GM12878 (cell line): Measurements from ENCODE around the gene VMP1. TPM values are rescaled to one million over a fixed set of nuclear protein-coding genes. Genes with fewer than 3 reads are reported as not detected.

Experiments used
- ETV6 ChIP-seq, 2 experiments: fragments of 450-650 bp in 1 of 2; IDR thresholded peaks in 1 of 2; conservative IDR thresholded peaks in 1 of 2; 2 replicates each; pipeline ENCODE4 v1.6.1; 2014; ENCODE audit warnings: antibody characterized with exemption in 1 of 2, borderline replicate concordance in 1 of 2, low read depth in 1 of 2, mild to moderate bottlenecking in 1 of 2, moderate library complexity in 1 of 2
- FOS ChIP-seq: IDR thresholded peaks from 3 replicates; pipeline ENCODE4 v1.6.1; 2011; ENCODE audit warnings: borderline replicate concordance; ENCODE audit not compliant: insufficient read length; ENCODE audit errors: extremely low read depth
- FOXK2 ChIP-seq: fragments of 450-650 bp; IDR thresholded peaks from 2 replicates; pipeline ENCODE4 v1.6.1; 2017; ENCODE audit warnings: mild to moderate bottlenecking, moderate library complexity
- HDGF ChIP-seq: fragments of 450-650 bp; IDR thresholded peaks from 2 replicates; pipeline ENCODE4 v1.6.1; 2016; ENCODE audit warnings: antibody characterized with exemption
- IKZF1 ChIP-seq: fragments of 450-650 bp; conservative IDR thresholded peaks from 2 replicates; pipeline ENCODE4 v1.6.1; 2017; ENCODE audit warnings: antibody characterized with exemption, mild to moderate bottlenecking
- PBX3 ChIP-seq: IDR thresholded peaks from 2 replicates; pipeline ENCODE4 v1.6.1; 2011; ENCODE audit warnings: mild to moderate bottlenecking, low read depth, low read length, moderate library complexity; ENCODE audit not compliant: insufficient replicate concordance
- RB1 ChIP-seq: fragments of 450-650 bp; formaldehyde crosslinking; IDR thresholded peaks from 2 replicates; pipeline ENCODE4 v1.6.1; 2017; ENCODE audit warnings: mild to moderate bottlenecking, borderline replicate concordance
- RFX5 ChIP-seq: IDR thresholded peaks from 2 replicates; pipeline ENCODE4 v1.6.1; 2011; ENCODE audit warnings: low read depth, low read length, improper control_type of control experiment
- SMAD5 ChIP-seq: IDR thresholded peaks from 2 replicates; pipeline ENCODE4 v1.6.1; 2016; ENCODE audit warnings: antibody characterized with exemption, low read depth
- TARDBP ChIP-seq: IDR thresholded peaks from 2 replicates; pipeline ENCODE4 v1.6.1; 2016; ENCODE audit warnings: borderline replicate concordance
- polyA plus RNA-seq, 11 experiments: library from polyadenylated mRNA; depleted of rRNA in 4 of 11; unstranded in 6 of 11; stranded (reverse) in 5 of 11; fragments of >200 nt; fragmentation: Nextera tagmentation in 4 of 11; fragmentation: Illumina TruSeq in 1 of 11; extraction: Ambion mirVana in 4 of 11; extraction: Trizol in 1 of 11; gene quantifications; 1 replicate in 1 of 11; 2 replicates in 10 of 11; pipeline versions ENCODE4 v1.2.1 to v1.2.3, GENCODE V29; 2011 to 2016; ENCODE audit warnings: inconsistent platforms in 2 of 11, missing spikeins in 2 of 11, low read depth in 1 of 11
- total RNA-seq, 4 experiments: library from RNA; depleted of rRNA in 3 of 4; stranded (reverse); fragments of >200 nt in 3 of 4; fragmentation: Illumina TruSeq in 1 of 4; extraction: Trizol in 1 of 4; gene quantifications; 2 replicates each; pipeline versions ENCODE4 v1.2.1 to v1.2.3, GENCODE V29; 2013 to 2021
- TF ChIP-seq, protein P1 (sequence below): fragments of 450-650 bp; IDR thresholded peaks from 2 replicates; pipeline ENCODE4 v1.6.1; 2016; ENCODE audit warnings: mild to moderate bottlenecking

Gene VMP1
- total and polyA plus RNA-seq, 10 of the 15 experiments (the other 5 are each of a cell fraction or from before 2014, with no cell fraction given): 88.4 to 199 (median 132) TPM

- TF ChIP-seq SMAD5 (no peak), RB1 (0 out of 2 replicates have a peak, but pooled peaks have one; percentile 27), FOS (no peak), TARDBP (no peak), HDGF (0 out of 2 replicates have a peak, but pooled peaks have one; percentile 5), IKZF1 (peak; percentile 71), ETV6 (conservative IDR thresholded peaks at IDR 0.05 in 1 of 2, IDR thresholded peaks at IDR 0.05 in 1 of 2; ENCODE audit: borderline replicate concordance in 1 of 2, low read depth in 1 of 2) (no peak; a peak in 1 of 4 replicates), RFX5 (no peak), FOXK2 (no peak), PBX3 (peak; percentile 77)
- TF ChIP-seq, protein P1, sequence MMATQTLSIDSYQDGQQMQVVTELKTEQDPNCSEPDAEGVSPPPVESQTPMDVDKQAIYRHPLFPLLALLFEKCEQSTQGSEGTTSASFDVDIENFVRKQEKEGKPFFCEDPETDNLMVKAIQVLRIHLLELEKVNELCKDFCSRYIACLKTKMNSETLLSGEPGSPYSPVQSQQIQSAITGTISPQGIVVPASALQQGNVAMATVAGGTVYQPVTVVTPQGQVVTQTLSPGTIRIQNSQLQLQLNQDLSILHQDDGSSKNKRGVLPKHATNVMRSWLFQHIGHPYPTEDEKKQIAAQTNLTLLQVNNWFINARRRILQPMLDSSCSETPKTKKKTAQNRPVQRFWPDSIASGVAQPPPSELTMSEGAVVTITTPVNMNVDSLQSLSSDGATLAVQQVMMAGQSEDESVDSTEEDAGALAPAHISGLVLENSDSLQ: peak; percentile 89
Observed at GRCh38 chr17:59832883-59833379, 125.5 kb downstream of the VMP1 start (continued).
